GM23338 (cell line): Measurements from ENCODE around the gene ZBTB44. TPM values are rescaled to one million over a fixed set of nuclear protein-coding genes. Genes with fewer than 3 reads are reported as not detected.

Experiments used
- ATAC-seq: fragments of 200-7000 bp; cut with Tn5 transposase; 3 replicates; pipeline ENCODE4 v1.9.1; 2020
- DNase-seq: peaks from one replicate; pipeline ENCODE4 v3.0.0-alpha.2; 2015; ENCODE audit warnings: low spot score
- H2AFZ ChIP-seq: fragments of 200-600 bp; sonication (generic); 2 replicates; pipeline ENCODE4 v1.8.0; 2016; ENCODE audit warnings: antibody characterized with exemption, mild to moderate bottlenecking, moderate library complexity
- H3F3A ChIP-seq: fragments of 200-600 bp; sonication (generic); replicated peaks from 2 replicates; pipeline ENCODE4 v1.8.0; 2017; ENCODE audit warnings: antibody characterized with exemption, mixed run types, low read depth
- H3K27ac ChIP-seq: fragments of 200-600 bp; sonication (generic); 2 replicates; pipeline ENCODE4 v1.6.1; 2016; ENCODE audit warnings: low read depth
- H3K27me3 ChIP-seq: fragments of 200-600 bp; sonication (generic); 2 replicates; pipeline ENCODE4 v1.8.0; 2016; ENCODE audit warnings: mild to moderate bottlenecking, mixed run types, moderate library complexity; ENCODE audit not compliant: insufficient read depth
- H3K36me3 ChIP-seq: fragments of 200-600 bp; sonication (generic); 2 replicates; pipeline ENCODE4 v1.8.0; 2016; ENCODE audit warnings: mild to moderate bottlenecking; ENCODE audit not compliant: insufficient read depth
- H3K4me1 ChIP-seq: fragments of 200-600 bp; sonication (generic); 2 replicates; pipeline ENCODE4 v1.8.0; 2016; ENCODE audit warnings: mild to moderate bottlenecking, moderate library complexity; ENCODE audit not compliant: insufficient read depth
- H3K4me2 ChIP-seq: fragments of 200-600 bp; sonication (generic); 2 replicates; pipeline ENCODE4 v1.7.1; 2017; ENCODE audit warnings: mixed run types
- H3K4me3 ChIP-seq: fragments of 200-600 bp; sonication (generic); 2 replicates; pipeline ENCODE4 v1.6.1; 2016; ENCODE audit warnings: mixed run types
- H3K79me2 ChIP-seq: fragments of 200-600 bp; sonication (generic); replicated peaks from 2 replicates; pipeline ENCODE4 v1.8.0; 2017; ENCODE audit warnings: mild to moderate bottlenecking; ENCODE audit not compliant: insufficient read depth
- H3K9me2 ChIP-seq: fragments of 200-600 bp; sonication (generic); 2 replicates; pipeline ENCODE4 v1.8.0; 2017; ENCODE audit not compliant: insufficient read depth
- H4K20me1 ChIP-seq: fragments of 200-600 bp; sonication (generic); replicated peaks from 2 replicates; pipeline ENCODE4 v1.8.0; 2017; ENCODE audit warnings: mild to moderate bottlenecking; ENCODE audit not compliant: insufficient read depth
- H3K27ac Mint-ChIP-seq: 2 replicates; pipeline ENCODE4 v1.8.0; 2020; ENCODE audit warnings: inconsistent platforms, mild to moderate bottlenecking, moderate library complexity, mixed read lengths
- H3K27me3 Mint-ChIP-seq: 3 replicates; pipeline ENCODE4 v1.8.0; 2022; ENCODE audit warnings: low read depth, mild to moderate bottlenecking, moderate library complexity, mixed read lengths, inconsistent platforms; ENCODE audit not compliant: insufficient read depth, poor library complexity
- H3K36me3 Mint-ChIP-seq: 3 replicates; pipeline ENCODE4 v1.8.0; 2021; ENCODE audit warnings: low read depth, mild to moderate bottlenecking, inconsistent platforms, moderate library complexity, mixed read lengths
- H3K4me1 Mint-ChIP-seq: 3 replicates; pipeline ENCODE4 v1.8.0; 2020; ENCODE audit warnings: mild to moderate bottlenecking, inconsistent platforms, mixed read lengths
- H3K4me3 Mint-ChIP-seq: 3 replicates; pipeline ENCODE4 v1.8.0; 2021; ENCODE audit warnings: moderate library complexity, mild to moderate bottlenecking, inconsistent platforms, mixed read lengths
- H3K9me3 Mint-ChIP-seq: 3 replicates; pipeline ENCODE4 v1.8.0; 2020; ENCODE audit warnings: moderate library complexity, mild to moderate bottlenecking, inconsistent platforms, mixed read lengths
- CREB1 ChIP-seq: fragments of 250-450 bp; sonication (Bioruptor Pico); IDR thresholded peaks from 2 replicates; pipeline ENCODE4 v1.5.0; 2020; ENCODE audit warnings: low read depth, mild to moderate bottlenecking, moderate library complexity
- ETS1 ChIP-seq: IDR thresholded peaks from 2 replicates; pipeline ENCODE4 v1.6.1; 2016; ENCODE audit warnings: antibody characterized with exemption
- EZH2 ChIP-seq: fragments of 200-600 bp; sonication (generic); IDR thresholded peaks from one replicate; pipeline ENCODE4 v1.8.0; 2017; ENCODE audit warnings: antibody characterized with exemption, mild to moderate bottlenecking, low read depth; ENCODE audit not compliant: unreplicated experiment
- JUNB ChIP-seq: IDR thresholded peaks from one replicate; pipeline ENCODE4 v1.6.1; 2016; ENCODE audit warnings: antibody characterized with exemption; ENCODE audit not compliant: unreplicated experiment
- POLR2AphosphoS5 ChIP-seq: IDR thresholded peaks from 2 replicates; pipeline ENCODE4 v1.6.1; 2016; ENCODE audit warnings: antibody characterized with exemption, low read depth
- STAT1 ChIP-seq: IDR thresholded peaks from one replicate; pipeline ENCODE4 v1.6.1; 2016; ENCODE audit warnings: antibody characterized with exemption; ENCODE audit not compliant: unreplicated experiment
- ZNF114 ChIP-seq: fragments of 250-450 bp; sonication (Bioruptor Pico); IDR thresholded peaks from 2 replicates; pipeline ENCODE4 v1.5.0; 2020; ENCODE audit warnings: mild to moderate bottlenecking, moderate library complexity
- ZNF331 ChIP-seq: fragments of 250-450 bp; sonication (Bioruptor Pico); IDR thresholded peaks from 2 replicates; pipeline ENCODE4 v1.5.0; 2020; ENCODE audit warnings: low read depth, mild to moderate bottlenecking, moderate library complexity
- polyA plus RNA-seq: library from polyadenylated mRNA; unstranded; fragments of >200 nt; fragmentation: Nextera tagmentation; extraction: Ambion mirVana; gene quantifications from 2 replicates; pipeline ENCODE4 v1.2.1, GENCODE V29; 2016
- total RNA-seq: library from RNA; depleted of rRNA; stranded (reverse); fragments of >200 nt; shearing (Covaris generic); gene quantifications from 2 replicates; pipeline ENCODE4 v1.2.3, GENCODE V29; 2014
- TF ChIP-seq, protein P1 (sequence below): fragments of 250-450 bp; sonication (Bioruptor Pico); IDR thresholded peaks from 2 replicates; pipeline ENCODE4 v1.5.0; 2020; ENCODE audit warnings: mild to moderate bottlenecking, moderate library complexity
- TF ChIP-seq, protein P2 (sequence below): IDR thresholded peaks from one replicate; pipeline ENCODE4 v1.6.1; 2018; ENCODE audit warnings: antibody characterized with exemption; ENCODE audit not compliant: unreplicated experiment

Gene ZBTB44
- total and polyA plus RNA-seq, 2 experiments from 2014 or later, result 61.2 to 102 TPM

GRCh38 chr11:130179396-130180306 is 135.1 kb downstream of the ZBTB44 start:
- no peak overlapping the region for H3K27ac ChIP-seq
- peaks cover 7% of the 10 kb centered on the region for H3K27me3 Mint-ChIP-seq
- no peak overlapping the region for H3K4me3 ChIP-seq
- no peaks in the 10 kb centered on the region for H3K27me3 ChIP-seq
- peaks cover 14% of the 10 kb centered on the region for H3K4me1 Mint-ChIP-seq
- H3F3A ChIP-seq, result no peaks in the 10 kb centered on the region
- no peak overlapping the region for H3K4me2 ChIP-seq
- no peaks in the 10 kb centered on the region for H4K20me1 ChIP-seq
- H3K9me3 Mint-ChIP-seq, result peaks cover 6% of the 10 kb centered on the region; the same call in 1 of the 3 replicates
- no peak overlapping the region for H2AFZ ChIP-seq
- no peaks in the 10 kb centered on the region for H3K36me3 ChIP-seq
- DNase-seq (no peak), ATAC-seq (no peak)
- peaks cover 4% of the 10 kb centered on the region; the same call in 1 of the 3 replicates for H3K36me3 Mint-ChIP-seq
- H3K4me1 ChIP-seq, result no peaks in the 10 kb centered on the region; the same call in 1 of the 2 replicates
- H3K79me2 ChIP-seq, result no peaks in the 10 kb centered on the region
- TF ChIP-seq CREB1 (CRISPR knock-in tag), result no peak
- no peak for TF ChIP-seq JUNB
- TF ChIP-seq EZH2, result no peak
- TF ChIP-seq ZNF331 (CRISPR knock-in tag), result no peak
- TF ChIP-seq POLR2AphosphoS5, result no peak
- no peak for TF ChIP-seq ETS1
- TF ChIP-seq, protein P1, sequence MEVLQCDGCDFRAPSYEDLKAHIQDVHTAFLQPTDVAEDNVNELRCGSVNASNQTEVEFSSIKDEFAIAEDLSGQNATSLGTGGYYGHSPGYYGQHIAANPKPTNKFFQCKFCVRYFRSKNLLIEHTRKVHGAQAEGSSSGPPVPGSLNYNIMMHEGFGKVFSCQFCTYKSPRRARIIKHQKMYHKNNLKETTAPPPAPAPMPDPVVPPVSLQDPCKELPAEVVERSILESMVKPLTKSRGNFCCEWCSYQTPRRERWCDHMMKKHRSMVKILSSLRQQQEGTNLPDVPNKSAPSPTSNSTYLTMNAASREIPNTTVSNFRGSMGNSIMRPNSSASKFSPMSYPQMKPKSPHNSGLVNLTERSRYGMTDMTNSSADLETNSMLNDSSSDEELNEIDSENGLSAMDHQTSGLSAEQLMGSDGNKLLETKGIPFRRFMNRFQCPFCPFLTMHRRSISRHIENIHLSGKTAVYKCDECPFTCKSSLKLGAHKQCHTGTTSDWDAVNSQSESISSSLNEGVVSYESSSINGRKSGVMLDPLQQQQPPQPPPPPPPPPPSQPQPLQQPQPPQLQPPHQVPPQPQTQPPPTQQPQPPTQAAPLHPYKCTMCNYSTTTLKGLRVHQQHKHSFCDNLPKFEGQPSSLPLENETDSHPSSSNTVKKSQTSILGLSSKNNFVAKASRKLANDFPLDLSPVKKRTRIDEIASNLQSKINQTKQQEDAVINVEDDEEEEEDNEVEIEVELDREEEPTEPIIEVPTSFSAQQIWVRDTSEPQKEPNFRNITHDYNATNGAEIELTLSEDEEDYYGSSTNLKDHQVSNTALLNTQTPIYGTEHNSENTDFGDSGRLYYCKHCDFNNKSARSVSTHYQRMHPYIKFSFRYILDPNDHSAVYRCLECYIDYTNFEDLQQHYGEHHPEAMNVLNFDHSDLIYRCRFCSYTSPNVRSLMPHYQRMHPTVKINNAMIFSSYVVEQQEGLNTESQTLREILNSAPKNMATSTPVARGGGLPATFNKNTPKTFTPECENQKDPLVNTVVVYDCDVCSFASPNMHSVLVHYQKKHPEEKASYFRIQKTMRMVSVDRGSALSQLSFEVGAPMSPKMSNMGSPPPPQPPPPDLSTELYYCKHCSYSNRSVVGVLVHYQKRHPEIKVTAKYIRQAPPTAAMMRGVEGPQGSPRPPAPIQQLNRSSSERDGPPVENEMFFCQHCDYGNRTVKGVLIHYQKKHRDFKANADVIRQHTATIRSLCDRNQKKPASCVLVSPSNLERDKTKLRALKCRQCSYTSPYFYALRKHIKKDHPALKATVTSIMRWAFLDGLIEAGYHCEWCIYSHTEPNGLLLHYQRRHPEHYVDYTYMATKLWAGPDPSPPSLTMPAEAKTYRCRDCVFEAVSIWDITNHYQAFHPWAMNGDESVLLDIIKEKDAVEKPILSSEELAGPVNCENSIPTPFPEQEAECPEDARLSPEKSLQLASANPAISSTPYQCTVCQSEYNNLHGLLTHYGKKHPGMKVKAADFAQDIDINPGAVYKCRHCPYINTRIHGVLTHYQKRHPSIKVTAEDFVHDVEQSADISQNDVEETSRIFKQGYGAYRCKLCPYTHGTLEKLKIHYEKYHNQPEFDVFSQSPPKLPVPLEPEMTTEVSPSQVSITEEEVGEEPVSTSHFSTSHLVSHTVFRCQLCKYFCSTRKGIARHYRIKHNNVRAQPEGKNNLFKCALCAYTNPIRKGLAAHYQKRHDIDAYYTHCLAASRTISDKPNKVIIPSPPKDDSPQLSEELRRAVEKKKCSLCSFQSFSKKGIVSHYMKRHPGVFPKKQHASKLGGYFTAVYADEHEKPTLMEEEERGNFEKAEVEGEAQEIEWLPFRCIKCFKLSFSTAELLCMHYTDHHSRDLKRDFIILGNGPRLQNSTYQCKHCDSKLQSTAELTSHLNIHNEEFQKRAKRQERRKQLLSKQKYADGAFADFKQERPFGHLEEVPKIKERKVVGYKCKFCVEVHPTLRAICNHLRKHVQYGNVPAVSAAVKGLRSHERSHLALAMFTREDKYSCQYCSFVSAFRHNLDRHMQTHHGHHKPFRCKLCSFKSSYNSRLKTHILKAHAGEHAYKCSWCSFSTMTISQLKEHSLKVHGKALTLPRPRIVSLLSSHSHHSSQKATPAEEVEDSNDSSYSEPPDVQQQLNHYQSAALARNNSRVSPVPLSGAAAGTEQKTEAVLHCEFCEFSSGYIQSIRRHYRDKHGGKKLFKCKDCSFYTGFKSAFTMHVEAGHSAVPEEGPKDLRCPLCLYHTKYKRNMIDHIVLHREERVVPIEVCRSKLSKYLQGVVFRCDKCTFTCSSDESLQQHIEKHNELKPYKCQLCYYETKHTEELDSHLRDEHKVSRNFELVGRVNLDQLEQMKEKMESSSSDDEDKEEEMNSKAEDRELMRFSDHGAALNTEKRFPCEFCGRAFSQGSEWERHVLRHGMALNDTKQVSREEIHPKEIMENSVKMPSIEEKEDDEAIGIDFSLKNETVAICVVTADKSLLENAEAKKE (CRISPR knock-in tag), result no peak
- TF ChIP-seq, protein P2, sequence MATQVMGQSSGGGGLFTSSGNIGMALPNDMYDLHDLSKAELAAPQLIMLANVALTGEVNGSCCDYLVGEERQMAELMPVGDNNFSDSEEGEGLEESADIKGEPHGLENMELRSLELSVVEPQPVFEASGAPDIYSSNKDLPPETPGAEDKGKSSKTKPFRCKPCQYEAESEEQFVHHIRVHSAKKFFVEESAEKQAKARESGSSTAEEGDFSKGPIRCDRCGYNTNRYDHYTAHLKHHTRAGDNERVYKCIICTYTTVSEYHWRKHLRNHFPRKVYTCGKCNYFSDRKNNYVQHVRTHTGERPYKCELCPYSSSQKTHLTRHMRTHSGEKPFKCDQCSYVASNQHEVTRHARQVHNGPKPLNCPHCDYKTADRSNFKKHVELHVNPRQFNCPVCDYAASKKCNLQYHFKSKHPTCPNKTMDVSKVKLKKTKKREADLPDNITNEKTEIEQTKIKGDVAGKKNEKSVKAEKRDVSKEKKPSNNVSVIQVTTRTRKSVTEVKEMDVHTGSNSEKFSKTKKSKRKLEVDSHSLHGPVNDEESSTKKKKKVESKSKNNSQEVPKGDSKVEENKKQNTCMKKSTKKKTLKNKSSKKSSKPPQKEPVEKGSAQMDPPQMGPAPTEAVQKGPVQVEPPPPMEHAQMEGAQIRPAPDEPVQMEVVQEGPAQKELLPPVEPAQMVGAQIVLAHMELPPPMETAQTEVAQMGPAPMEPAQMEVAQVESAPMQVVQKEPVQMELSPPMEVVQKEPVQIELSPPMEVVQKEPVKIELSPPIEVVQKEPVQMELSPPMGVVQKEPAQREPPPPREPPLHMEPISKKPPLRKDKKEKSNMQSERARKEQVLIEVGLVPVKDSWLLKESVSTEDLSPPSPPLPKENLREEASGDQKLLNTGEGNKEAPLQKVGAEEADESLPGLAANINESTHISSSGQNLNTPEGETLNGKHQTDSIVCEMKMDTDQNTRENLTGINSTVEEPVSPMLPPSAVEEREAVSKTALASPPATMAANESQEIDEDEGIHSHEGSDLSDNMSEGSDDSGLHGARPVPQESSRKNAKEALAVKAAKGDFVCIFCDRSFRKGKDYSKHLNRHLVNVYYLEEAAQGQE, result no peak
- no peak for TF ChIP-seq STAT1
- no peak for TF ChIP-seq ZNF114 (CRISPR knock-in tag)
- no peak overlapping the region for H3K4me3 Mint-ChIP-seq
- H3K27ac Mint-ChIP-seq, result no peak overlapping the region
- no peaks in the 10 kb centered on the region for H3K9me2 ChIP-seq
